HG03280 (cell line): Measurements from ENCODE around the gene ELP2.

Experiments
- ATAC-seq: cut with Tn5 transposase; IDR thresholded peaks from one replicate; pipeline ENCODE4 v1.9.1; 2021; ENCODE audit warnings: mild to moderate bottlenecking, moderate library complexity; ENCODE audit not compliant: unreplicated experiment

Gene ELP2

GRCh38 chr18:36212301-36213171 is 82.8 kb downstream of the ELP2 start:
- ATAC-seq = no peak

- no peak for ATAC-seq
Measured at GRCh38 chr18:36214811-36215210, 85.1 kb downstream of the ELP2 start.

- ATAC-seq = no peak
Measured at GRCh38 chr18:36215577-36215976, 85.9 kb downstream of the ELP2 start.

GRCh38 chr18:36217348-36217747 is 87.6 kb downstream of the ELP2 start:
- ATAC-seq = no peak

- ATAC-seq = no peak
Measured at GRCh38 chr18:36229188-36229587, 99.5 kb downstream of the ELP2 start.
